Prostate gland (tissue), 2 donors: ENCODE results near the gene TP53I11. TPM values are rescaled to one million over a fixed set of nuclear protein-coding genes. Genes with fewer than 3 reads are reported as not detected.

Experiments
- DNase-seq: peaks from one replicate; pipeline ENCODE4 v3.0.0-alpha.2; 2019; ENCODE audit warnings: low spot score
- H3K27ac ChIP-seq, 2 donors: fragments of 200-600 bp; sonication (generic); 2 replicates each; pipeline ENCODE4 v1.5.1; 2017 to 2019
- H3K27me3 ChIP-seq: fragments of 200-600 bp; sonication (generic); replicated peaks from 2 replicates; pipeline ENCODE4 v1.5.1; 2019; ENCODE audit not compliant: insufficient read depth
- H3K36me3 ChIP-seq, 2 donors: fragments of 200-600 bp; sonication (generic); 1 replicate in 1 of 2; 2 replicates in 1 of 2; pipeline versions ENCODE4 v1.5.1 to v1.8.1; 2017 to 2019
- H3K4me1 ChIP-seq: fragments of 200-600 bp; sonication (generic); replicated peaks from 2 replicates; pipeline ENCODE4 v1.5.1; 2019
- H3K4me3 ChIP-seq, 2 donors: fragments of 200-600 bp; sonication (generic); 2 replicates each; pipeline ENCODE4 v1.5.1; 2017 to 2019
- H3K9me3 ChIP-seq: fragments of 200-600 bp; sonication (generic); 2 replicates; pipeline ENCODE4 v1.5.1; 2017
- POLR2A ChIP-seq: fragments of 450-650 bp; IDR thresholded peaks from one replicate; pipeline ENCODE4 v1.6.1; 2016; ENCODE audit warnings: antibody characterized with exemption, mild to moderate bottlenecking
- POLR2AphosphoS5 ChIP-seq: sonication (generic); formaldehyde crosslinking; IDR thresholded peaks from one replicate; pipeline ENCODE4 v1.6.1; 2017; ENCODE audit warnings: antibody characterized with exemption
- WGBS: methylation state at CpG from one replicate; pipeline ENCODE4 v1.1.5; 2018; 5-methylcytosine and 5-hydroxymethylcytosine counted together
- intact Hi-C: fragments of 100-400 bp; cut with DNase I; formaldehyde crosslinking; loops from one replicate; pipeline ENCODE4 v1.14.2; 2022
- total RNA-seq, 2 donors: library from RNA; depleted of rRNA; stranded (reverse); fragments of >200 nt; gene quantifications; one replicate each; pipeline ENCODE4 v1.1.0, GENCODE V29; 2016
- TF ChIP-seq, protein P1 (sequence below), 4 experiments: fragments of 200-600 bp in 2 of 4; fragments of 450-650 bp in 2 of 4; sonication (generic) in 2 of 4; IDR thresholded peaks; 1 replicate in 3 of 4; 2 replicates in 1 of 4; pipeline ENCODE4 v1.5.1; 2016 to 2019; ENCODE audit warnings: antibody characterized with exemption in 4 of 4, mild to moderate bottlenecking in 2 of 4, moderate library complexity in 2 of 4

The TP53I11 gene
- total RNA-seq, 2 donors from 2014 or later, result 72.0 to 115 TPM

DNA sequence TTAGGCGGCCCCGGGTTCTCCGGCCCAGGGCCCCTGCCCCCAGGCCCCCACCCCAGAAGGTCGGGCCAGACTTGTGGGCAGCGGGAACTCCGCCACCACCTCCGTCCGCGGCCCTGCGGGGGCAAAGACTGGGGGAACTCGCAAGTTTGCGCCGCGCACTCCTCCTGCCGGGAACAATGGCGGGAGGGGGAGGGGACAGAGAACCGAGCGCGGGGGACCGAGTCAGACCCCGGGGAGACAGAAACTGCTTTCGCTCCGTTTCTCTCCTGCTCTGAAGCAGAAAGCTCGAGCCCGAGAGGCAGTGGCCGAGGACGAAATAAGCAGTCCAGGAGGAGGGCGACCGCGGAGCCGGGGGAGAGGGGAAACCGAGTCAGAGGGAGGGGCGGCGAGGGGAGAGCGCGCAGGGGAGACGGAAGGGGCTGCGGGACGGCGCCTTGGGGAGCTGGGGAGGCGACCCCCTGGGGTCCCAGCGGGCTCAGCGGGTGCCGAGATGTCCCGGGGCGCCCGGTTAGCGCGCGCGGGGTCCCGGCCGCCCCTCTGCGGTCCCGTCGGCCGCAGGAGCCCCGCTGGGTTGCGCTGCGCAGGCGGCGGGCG lies 555 bp downstream of the TP53I11 start:
- intact Hi-C loops, result no loop called here
- peak; percentile 39 for DNase-seq
- TF ChIP-seq, protein P1, sequence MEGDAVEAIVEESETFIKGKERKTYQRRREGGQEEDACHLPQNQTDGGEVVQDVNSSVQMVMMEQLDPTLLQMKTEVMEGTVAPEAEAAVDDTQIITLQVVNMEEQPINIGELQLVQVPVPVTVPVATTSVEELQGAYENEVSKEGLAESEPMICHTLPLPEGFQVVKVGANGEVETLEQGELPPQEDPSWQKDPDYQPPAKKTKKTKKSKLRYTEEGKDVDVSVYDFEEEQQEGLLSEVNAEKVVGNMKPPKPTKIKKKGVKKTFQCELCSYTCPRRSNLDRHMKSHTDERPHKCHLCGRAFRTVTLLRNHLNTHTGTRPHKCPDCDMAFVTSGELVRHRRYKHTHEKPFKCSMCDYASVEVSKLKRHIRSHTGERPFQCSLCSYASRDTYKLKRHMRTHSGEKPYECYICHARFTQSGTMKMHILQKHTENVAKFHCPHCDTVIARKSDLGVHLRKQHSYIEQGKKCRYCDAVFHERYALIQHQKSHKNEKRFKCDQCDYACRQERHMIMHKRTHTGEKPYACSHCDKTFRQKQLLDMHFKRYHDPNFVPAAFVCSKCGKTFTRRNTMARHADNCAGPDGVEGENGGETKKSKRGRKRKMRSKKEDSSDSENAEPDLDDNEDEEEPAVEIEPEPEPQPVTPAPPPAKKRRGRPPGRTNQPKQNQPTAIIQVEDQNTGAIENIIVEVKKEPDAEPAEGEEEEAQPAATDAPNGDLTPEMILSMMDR (IDR thresholded peaks at IDR 0.05), result no peak
- no peak for TF ChIP-seq POLR2AphosphoS5
- no peak for TF ChIP-seq POLR2A
- 0% methylated on average over 40 of the region's 63 CpGs for WGBS
- peak overlapping the region; percentile 81 for H3K27ac ChIP-seq
- H3K9me3 ChIP-seq, result no peaks in the 10 kb centered on the region
- H3K4me3 ChIP-seq, result peak overlapping the region; percentile 75 to 91
- peaks cover 2% of the 10 kb centered on the region for H3K4me1 ChIP-seq
- H3K27me3 ChIP-seq, result no peaks in the 10 kb centered on the region
- H3K36me3 ChIP-seq, result no peaks in the 10 kb centered on the region

DNA sequence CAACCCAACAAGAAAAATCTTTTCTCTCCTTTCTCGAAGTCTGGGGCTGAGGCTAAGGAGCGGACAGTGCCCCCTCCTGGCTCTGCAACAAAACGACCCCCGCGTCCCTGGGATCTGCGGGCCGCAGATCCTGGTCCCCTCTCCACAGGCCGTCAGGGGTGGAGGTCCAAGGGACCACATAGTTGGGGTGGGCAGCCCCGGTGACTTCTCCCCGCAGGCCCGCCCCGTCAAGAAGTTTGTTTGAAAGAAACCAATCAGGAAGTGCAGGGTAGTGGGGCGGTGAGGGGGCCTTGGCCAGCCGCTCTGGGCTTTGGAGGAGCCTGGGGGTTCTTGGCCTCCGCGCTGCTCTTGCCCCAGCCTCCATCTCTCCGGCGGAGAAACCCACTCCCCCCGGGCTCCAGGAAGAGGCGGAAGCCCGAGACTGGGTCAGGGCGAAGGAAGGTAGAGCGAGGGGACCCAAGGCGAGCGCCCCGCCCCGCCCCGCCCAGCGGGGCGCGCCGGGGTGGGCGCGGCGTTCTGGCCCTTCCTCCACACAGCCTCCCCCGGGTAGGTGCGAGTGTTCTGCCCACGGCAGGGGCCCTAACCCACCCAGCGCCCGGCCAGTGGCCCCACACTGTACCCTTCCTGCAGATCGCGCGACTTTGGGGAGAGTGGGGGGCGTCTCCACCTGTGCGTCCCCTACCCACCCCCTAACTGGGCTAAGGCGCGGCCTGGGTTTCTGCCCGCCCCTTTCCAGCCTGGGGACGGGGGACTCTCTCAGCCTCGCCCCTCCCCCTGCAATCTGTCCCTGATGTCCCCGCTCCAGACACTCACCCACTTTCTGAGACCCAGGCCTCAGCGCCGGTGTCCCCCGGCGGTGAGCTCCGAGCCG lies 1.3 kb downstream of the TP53I11 start:
- intact Hi-C loops, result no loop called here
- peaks cover 2% of the 10 kb centered on the region for H3K4me1 ChIP-seq
- H3K9me3 ChIP-seq, result no peaks in the 10 kb centered on the region
- TF ChIP-seq, protein P1 (IDR thresholded peaks at IDR 0.05), result peak in 3 of 4 experiments; percentile 20 to 40 (median 29)
- no peak for TF ChIP-seq POLR2AphosphoS5
- peak; percentile 66 for TF ChIP-seq POLR2A
- WGBS, result 3% methylated on average over 34 of the region's 57 CpGs
- DNase-seq, result peak; percentile 18
- peak overlapping the region; percentile 81 for H3K27ac ChIP-seq
- no peaks in the 10 kb centered on the region for H3K27me3 ChIP-seq
- peak overlapping the region; percentile 75 to 91 for H3K4me3 ChIP-seq
- H3K36me3 ChIP-seq, result no peaks in the 10 kb centered on the region

DNA sequence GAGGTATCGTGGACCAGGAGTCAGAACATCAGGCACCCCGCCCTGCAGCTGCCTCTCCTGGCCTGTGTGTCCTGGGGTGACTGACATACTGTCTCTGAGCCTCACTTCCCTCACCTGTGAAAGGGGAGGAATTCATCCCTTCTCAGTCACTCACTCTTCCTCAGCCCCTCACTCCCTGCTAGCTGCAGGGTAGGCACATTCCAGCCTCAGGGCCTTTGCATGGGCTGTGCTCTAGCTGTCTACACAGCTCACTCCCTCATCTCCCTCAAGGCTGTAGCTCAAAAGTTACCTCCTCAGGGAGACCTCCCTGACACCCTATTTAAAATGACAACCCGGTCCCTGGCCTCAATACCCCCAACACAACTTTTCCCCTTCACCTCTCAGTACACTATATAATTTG lies 2.5 kb downstream of the TP53I11 start:
- 96% methylated on average over 3 of the region's 3 CpGs for WGBS
- H3K9me3 ChIP-seq, result no peaks in the 10 kb centered on the region
- H3K27ac ChIP-seq, result no peak overlapping the region
- no peak overlapping the region for H3K4me3 ChIP-seq
- intact Hi-C loops, result no loop called here
- no peaks in the 10 kb centered on the region for H3K36me3 ChIP-seq
- DNase-seq, result no peak
- H3K4me1 ChIP-seq, result peaks cover 2% of the 10 kb centered on the region
- TF ChIP-seq POLR2AphosphoS5 (no peak), POLR2A (no peak)
- TF ChIP-seq, protein P1 (IDR thresholded peaks at IDR 0.05), result no peak
- no peaks in the 10 kb centered on the region for H3K27me3 ChIP-seq

DNA sequence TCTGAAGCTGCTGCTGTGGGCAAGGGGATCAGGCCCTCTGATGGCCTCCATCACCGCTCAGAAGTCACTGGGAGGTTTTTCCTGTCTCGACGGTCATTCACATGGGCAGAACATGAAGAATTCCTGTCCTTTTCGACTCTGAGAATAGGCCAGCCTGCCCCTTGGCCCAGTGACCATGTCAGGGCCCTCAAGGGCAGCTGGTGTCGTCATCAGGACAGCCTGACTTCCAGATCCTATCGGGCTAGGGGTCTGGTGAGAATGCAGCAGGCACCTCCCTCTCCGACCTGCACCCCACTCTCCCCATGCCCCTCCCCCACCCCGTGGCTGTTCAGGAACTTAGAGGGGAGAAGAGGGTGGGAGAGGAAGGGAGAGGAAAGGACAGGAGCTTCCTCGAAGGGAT lies 3.6 kb downstream of the TP53I11 start:
- intact Hi-C loops, result no loop called here
- Histone ChIP-seq H3K36me3 (no peaks in the 10 kb centered on the region), H3K4me3 (no peak overlapping the region), H3K27ac (no peak overlapping the region), H3K9me3 (no peaks in the 10 kb centered on the region), H3K27me3 (no peaks in the 10 kb centered on the region), H3K4me1 (peaks cover 2% of the 10 kb centered on the region)
- WGBS, result 73% methylated on average over 9 of the region's 9 CpGs
- DNase-seq, result no peak
- TF ChIP-seq POLR2AphosphoS5 (no peak), POLR2A (no peak)
- TF ChIP-seq, protein P1 (IDR thresholded peaks at IDR 0.05), result no peak
